ENCODE measurements around the gene CCDC78.

The CCDC78 gene

DNA sequence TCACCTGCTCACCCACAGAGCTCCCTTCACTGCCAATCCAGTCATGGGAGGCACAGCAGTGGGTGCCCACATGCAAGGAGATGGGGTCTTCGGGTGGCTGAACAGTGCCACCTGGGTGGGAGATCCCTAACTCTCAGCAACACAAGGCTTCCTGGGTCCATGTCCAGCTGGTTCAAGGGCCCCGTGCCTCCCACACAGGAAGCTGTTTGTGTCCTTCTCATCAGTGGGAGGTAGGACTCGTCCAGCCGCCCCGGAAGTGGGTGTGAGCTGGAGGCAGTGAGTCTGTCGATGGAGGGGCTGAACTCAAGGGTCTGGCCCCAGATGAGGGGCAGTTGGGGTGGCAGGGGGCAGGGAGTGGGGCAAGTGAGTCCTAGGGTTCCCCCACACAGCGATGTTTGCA lies 22.2 kb downstream of the CCDC78 start:
- H3K9me3 ChIP-seq (ENCODE audit: control insufficient read depth, low read length) = no peaks in the 10 kb centered on the region
- H3K4me3 ChIP-seq (ENCODE audit: insufficient read depth, low read depth, low read length, poor library complexity, severe bottlenecking) = no peak overlapping the region
- H3K27me3 ChIP-seq (replicated peaks; ENCODE audit: control insufficient read depth, insufficient read depth, low read length, poor library complexity, severe bottlenecking) = peaks cover 55% of the 10 kb centered on the region
- peaks cover 43% of the 10 kb centered on the region for H3K4me1 ChIP-seq (ENCODE audit: control insufficient read depth, insufficient read depth, low read length, poor library complexity, severe bottlenecking)
- H3K36me3 ChIP-seq (ENCODE audit: control insufficient read depth, insufficient read depth, low read length) = no peaks in the 10 kb centered on the region
- no peak for DNase-seq
- no peak overlapping the region for H3K27ac ChIP-seq (ENCODE audit: insufficient read depth, low read length, poor library complexity, severe bottlenecking)

DNA sequence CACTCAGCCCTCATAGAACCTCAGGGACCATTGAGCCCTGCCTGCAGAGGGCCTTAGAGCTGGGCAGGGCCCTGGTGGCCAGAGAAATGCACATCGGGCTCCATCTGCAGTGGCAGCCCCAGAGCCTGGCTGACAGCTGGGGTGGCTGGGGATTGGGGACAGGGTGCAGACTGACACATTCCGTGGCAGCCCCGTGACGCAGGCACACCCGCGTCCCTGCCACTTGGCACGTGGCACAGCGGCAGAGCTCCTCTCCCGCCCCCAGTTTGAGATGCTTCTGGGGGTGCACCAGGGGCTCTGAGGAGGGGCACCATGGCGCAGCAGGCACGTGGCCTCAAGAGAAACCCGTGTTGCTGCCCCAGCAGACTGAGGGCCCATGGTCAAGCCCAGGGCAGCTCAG lies 22.8 kb downstream of the CCDC78 start:
- Histone ChIP-seq H3K27me3 (replicated peaks; ENCODE audit: control insufficient read depth, insufficient read depth, low read length, poor library complexity, severe bottlenecking) (peaks cover 52% of the 10 kb centered on the region), H3K36me3 (ENCODE audit: control insufficient read depth, insufficient read depth, low read length) (no peaks in the 10 kb centered on the region), H3K4me1 (ENCODE audit: control insufficient read depth, insufficient read depth, low read length, poor library complexity, severe bottlenecking) (peaks cover 45% of the 10 kb centered on the region), H3K4me3 (ENCODE audit: insufficient read depth, low read depth, low read length, poor library complexity, severe bottlenecking) (no peak overlapping the region), H3K9me3 (ENCODE audit: control insufficient read depth, low read length) (no peaks in the 10 kb centered on the region), H3K27ac (ENCODE audit: insufficient read depth, low read length, poor library complexity, severe bottlenecking) (no peak overlapping the region)
- no peak for DNase-seq

DNA sequence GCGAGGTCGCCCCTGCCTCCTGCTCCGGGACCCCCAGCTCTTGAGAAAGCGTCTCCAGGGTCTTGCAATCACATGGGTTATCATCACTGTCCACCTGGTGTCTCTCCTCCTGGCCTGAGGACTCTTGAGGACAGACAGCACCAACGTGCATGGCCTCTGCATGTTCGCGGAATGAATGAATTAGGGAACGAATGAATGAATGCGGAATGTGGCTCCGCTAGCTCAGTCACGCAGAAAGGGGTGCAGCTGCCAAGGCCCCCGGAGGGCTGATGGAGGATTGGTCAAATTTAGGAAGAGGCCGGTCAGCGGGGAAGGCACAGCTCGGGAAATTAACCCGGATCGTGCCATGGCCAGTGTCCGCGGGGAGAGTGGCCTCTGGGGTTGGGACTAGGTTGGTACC lies 23.9 kb downstream of the CCDC78 start:
- Histone ChIP-seq H3K27me3 (replicated peaks; ENCODE audit: control insufficient read depth, insufficient read depth, low read length, poor library complexity, severe bottlenecking) (peaks cover 50% of the 10 kb centered on the region), H3K36me3 (ENCODE audit: control insufficient read depth, insufficient read depth, low read length) (no peaks in the 10 kb centered on the region), H3K27ac (ENCODE audit: insufficient read depth, low read length, poor library complexity, severe bottlenecking) (no peak overlapping the region), H3K9me3 (ENCODE audit: control insufficient read depth, low read length) (no peaks in the 10 kb centered on the region), H3K4me1 (ENCODE audit: control insufficient read depth, insufficient read depth, low read length, poor library complexity, severe bottlenecking) (peaks cover 45% of the 10 kb centered on the region), H3K4me3 (ENCODE audit: insufficient read depth, low read depth, low read length, poor library complexity, severe bottlenecking) (no peak overlapping the region)
- DNase-seq = no peak

DNA sequence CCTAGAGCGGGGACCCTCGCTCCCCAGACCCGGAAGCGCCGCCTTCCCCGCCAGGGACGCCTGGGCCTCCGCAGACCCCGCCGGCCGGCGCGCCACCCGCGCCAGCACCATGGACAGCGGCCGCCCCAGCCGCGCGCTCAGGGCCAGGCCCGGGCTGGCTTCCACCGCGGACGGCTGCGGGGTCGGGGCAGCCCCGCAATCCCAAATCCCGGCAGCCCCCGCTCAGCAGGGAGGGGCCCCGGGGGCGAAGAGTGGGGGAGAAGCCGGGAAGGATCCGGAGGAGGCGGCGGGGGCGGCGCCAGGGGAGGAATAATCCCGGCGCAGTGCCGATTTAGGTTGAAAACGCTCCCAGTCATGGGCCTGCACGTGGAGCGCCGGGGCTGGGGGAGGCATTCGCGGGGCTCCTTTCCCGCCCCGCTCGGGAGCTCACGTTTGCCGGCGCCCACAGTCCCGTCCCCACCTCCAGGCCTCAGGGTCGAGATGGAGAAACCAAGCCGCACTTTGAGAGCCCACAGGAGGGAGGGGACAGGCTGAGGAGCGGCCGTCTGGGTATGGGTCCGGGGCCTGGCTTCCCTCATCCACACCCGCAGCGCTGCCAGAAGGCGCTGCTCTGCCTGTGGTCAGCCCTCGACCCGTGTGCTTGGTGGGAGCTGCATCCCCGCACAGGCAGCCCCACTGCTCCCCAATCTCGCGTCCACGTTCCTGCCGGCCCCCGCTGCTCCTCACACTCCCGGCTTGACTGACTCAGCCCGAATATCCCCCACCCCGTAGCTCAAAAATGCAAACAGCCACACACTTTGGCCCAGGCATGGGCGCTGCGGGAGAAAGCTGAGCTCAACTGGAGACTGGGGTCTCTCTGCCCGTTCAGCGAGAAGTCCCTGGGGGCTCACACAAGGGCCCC lies 25.3 kb downstream of the CCDC78 start:
- no peak for DNase-seq
- H3K4me1 ChIP-seq (ENCODE audit: control insufficient read depth, insufficient read depth, low read length, poor library complexity, severe bottlenecking) = peaks cover 43% of the 10 kb centered on the region
- H3K27ac ChIP-seq (ENCODE audit: insufficient read depth, low read length, poor library complexity, severe bottlenecking) = no peak overlapping the region
- H3K27me3 ChIP-seq (replicated peaks; ENCODE audit: control insufficient read depth, insufficient read depth, low read length, poor library complexity, severe bottlenecking) = peaks cover 37% of the 10 kb centered on the region
- H3K36me3 ChIP-seq (ENCODE audit: control insufficient read depth, insufficient read depth, low read length) = no peaks in the 10 kb centered on the region
- H3K4me3 ChIP-seq (ENCODE audit: insufficient read depth, low read depth, low read length, poor library complexity, severe bottlenecking) = no peak overlapping the region
- H3K9me3 ChIP-seq (ENCODE audit: control insufficient read depth, low read length) = no peaks in the 10 kb centered on the region

DNA sequence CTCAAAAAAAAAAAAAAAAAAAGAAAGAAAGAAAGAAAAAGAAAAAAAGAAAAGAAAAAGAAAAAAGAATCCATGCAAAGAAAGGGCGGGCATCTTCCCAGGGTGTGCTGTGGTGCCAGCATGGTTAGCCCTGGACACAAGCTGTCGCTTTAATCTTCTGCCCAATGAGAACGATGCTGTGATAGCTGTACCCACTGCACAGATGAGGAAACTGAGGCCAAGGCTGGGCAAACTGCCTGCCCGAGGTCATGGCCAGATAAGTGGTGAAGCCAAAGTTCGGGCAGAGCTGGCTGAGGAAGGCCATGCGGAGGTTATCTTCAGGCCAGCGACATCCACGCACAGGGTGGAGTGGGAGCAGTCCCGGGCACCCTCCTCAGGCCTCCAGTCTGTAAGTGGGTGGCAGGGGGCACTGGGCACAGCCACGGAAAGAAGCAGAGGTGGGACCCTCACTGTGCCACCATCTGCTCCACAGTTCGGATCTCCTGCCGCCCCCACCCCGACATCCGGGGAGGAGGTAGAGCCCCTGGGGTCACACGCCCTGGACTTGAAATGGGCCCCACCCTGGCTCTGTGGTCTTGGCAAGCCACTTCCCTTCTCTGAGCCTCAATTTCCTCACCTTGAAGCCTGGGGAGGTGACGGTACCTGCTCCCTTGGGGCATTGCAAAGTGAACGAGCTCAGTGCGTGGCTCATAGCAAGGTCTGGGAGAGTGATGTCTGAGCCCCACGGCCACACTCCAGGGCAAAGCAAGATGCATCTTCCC lies 27.2 kb downstream of the CCDC78 start:
- DNase-seq = no peak
- Histone ChIP-seq H3K27me3 (replicated peaks; ENCODE audit: control insufficient read depth, insufficient read depth, low read length, poor library complexity, severe bottlenecking) (peaks cover 26% of the 10 kb centered on the region), H3K4me3 (ENCODE audit: insufficient read depth, low read depth, low read length, poor library complexity, severe bottlenecking) (peak overlapping the region; percentile 17), H3K4me1 (ENCODE audit: control insufficient read depth, insufficient read depth, low read length, poor library complexity, severe bottlenecking) (peaks cover 54% of the 10 kb centered on the region), H3K36me3 (ENCODE audit: control insufficient read depth, insufficient read depth, low read length) (no peaks in the 10 kb centered on the region), H3K9me3 (ENCODE audit: control insufficient read depth, low read length) (no peaks in the 10 kb centered on the region), H3K27ac (ENCODE audit: insufficient read depth, low read length, poor library complexity, severe bottlenecking) (no peak overlapping the region)

DNA sequence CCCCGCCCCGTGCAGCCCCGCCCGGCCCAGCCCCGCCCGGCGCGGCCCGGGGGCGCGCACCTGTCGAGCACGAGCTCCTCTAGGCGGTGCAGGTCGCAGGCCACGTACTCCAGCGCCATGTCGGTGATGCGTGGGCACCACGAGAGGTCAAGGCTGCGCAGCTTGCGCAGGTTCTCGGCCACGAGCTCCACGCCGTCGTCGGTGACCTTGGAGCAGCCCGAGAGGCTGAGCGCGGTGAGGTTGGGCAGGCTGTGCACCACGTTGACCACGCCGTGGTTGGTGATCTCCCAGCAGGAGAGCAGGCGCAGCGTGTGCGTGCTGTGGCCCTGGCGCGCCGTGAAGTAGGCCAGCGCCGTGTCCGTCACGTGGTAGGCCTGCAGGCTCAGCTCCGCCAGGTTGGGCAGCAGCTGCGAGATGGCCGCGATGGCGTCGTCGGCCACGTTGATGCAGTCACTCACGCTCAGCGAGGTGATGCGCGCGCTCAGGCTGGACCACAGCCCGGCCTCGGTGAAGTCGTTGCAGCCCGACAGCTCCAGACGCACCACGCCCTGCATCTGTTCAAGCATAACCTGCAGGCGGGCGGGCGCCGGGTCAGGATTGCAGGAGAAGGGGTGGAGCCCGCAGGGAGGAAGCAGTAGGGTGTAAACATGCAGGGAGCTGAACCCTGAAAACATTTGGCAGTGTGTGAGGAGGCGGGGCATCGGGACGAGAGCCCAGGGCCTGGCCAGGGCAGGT lies 30.7 kb downstream of the CCDC78 start:
- Histone ChIP-seq H3K4me3 (ENCODE audit: insufficient read depth, low read depth, low read length, poor library complexity, severe bottlenecking) (peak overlapping the region; percentile 63), H3K36me3 (ENCODE audit: control insufficient read depth, insufficient read depth, low read length) (no peaks in the 10 kb centered on the region), H3K27me3 (replicated peaks; ENCODE audit: control insufficient read depth, insufficient read depth, low read length, poor library complexity, severe bottlenecking) (no peaks in the 10 kb centered on the region), H3K4me1 (ENCODE audit: control insufficient read depth, insufficient read depth, low read length, poor library complexity, severe bottlenecking) (peaks cover 42% of the 10 kb centered on the region), H3K9me3 (ENCODE audit: control insufficient read depth, low read length) (no peaks in the 10 kb centered on the region), H3K27ac (ENCODE audit: insufficient read depth, low read length, poor library complexity, severe bottlenecking) (no peak overlapping the region)
- DNase-seq = peak; percentile 26 to 56 (median 55)

DNA sequence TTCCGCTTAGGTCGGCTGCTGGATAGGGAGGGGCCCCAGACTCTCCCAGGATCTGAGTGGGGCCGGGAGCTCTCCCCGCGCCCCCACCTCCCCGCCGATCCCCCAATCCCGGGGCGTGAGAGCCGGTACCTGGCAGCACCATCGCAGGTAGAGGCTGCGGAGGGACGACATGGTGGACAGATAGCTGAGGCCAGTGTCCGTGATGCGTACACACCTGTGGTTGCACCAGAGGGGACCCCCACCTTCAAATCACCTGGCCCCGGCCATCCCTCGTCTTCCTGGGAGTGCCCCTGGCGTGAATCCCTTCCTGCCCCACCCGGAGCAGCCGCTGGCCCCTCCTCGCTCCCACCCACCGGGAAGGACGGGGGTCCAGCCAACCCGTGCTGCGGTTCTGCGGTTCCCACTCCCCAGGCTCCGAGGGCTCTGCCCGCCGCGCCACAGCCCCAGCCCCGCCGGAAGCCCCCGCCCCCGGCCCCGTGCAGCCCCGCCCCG lies 31.3 kb downstream of the CCDC78 start:
- peak overlapping the region; percentile 62 for H3K27ac ChIP-seq (ENCODE audit: insufficient read depth, low read length, poor library complexity, severe bottlenecking)
- peak in 1 of 3 donors; percentile 46 for DNase-seq
- H3K27me3 ChIP-seq (replicated peaks; ENCODE audit: control insufficient read depth, insufficient read depth, low read length, poor library complexity, severe bottlenecking) = no peaks in the 10 kb centered on the region

DNA sequence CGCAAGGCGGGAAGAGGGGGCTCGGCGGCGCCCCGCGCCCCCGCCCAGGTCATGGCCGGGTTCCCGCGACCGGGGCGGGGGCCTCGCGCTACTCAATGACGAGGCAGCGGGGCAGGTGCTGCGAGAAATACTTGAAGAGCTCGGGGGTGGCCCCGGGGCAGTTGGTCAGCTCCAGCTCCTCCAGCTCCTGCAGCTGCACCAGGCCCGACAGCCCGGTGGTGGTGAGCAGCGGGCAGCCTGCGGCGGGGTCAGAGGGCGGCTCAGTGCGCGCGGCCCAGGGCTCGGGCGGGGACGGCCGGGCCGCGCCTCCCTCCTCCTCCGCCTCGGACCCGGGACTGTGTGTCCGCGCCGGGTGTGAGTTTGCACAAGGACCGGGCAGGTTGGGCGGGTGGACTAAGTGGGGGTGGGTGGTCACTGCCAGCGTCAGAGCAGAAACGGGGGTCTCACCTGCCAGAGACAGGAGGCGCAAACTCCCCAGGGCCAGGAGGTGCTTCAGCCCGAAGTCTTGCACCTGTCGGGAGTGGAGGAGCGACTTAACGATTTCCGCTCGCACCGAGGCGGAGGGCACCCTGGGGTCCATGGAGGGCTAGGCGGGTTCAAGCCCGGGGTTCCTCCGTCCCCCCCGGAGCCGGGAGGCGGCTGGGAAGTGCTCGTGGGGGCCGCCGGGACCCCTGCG lies 31.9 kb downstream of the CCDC78 start:
- H3K4me3 ChIP-seq (ENCODE audit: insufficient read depth, low read depth, low read length, poor library complexity, severe bottlenecking) = peak overlapping the region; percentile 62
- H3K27me3 ChIP-seq (replicated peaks; ENCODE audit: control insufficient read depth, insufficient read depth, low read length, poor library complexity, severe bottlenecking) = no peaks in the 10 kb centered on the region
- peaks cover 39% of the 10 kb centered on the region for H3K4me1 ChIP-seq (ENCODE audit: control insufficient read depth, insufficient read depth, low read length, poor library complexity, severe bottlenecking)
- peak overlapping the region; percentile 62 for H3K27ac ChIP-seq (ENCODE audit: insufficient read depth, low read length, poor library complexity, severe bottlenecking)
- H3K36me3 ChIP-seq (ENCODE audit: control insufficient read depth, insufficient read depth, low read length) = no peaks in the 10 kb centered on the region
- H3K9me3 ChIP-seq (ENCODE audit: control insufficient read depth, low read length) = no peaks in the 10 kb centered on the region
- DNase-seq = no peak

More for the DNA sequence above, 31.3 kb downstream of the CCDC78 start:
- Histone ChIP-seq H3K9me3 (ENCODE audit: control insufficient read depth, low read length) (no peaks in the 10 kb centered on the region), H3K4me1 (ENCODE audit: control insufficient read depth, insufficient read depth, low read length, poor library complexity, severe bottlenecking) (peaks cover 39% of the 10 kb centered on the region), H3K4me3 (ENCODE audit: insufficient read depth, low read depth, low read length, poor library complexity, severe bottlenecking) (peak overlapping the region; percentile 62), H3K36me3 (ENCODE audit: control insufficient read depth, insufficient read depth, low read length) (no peaks in the 10 kb centered on the region)

DNA sequence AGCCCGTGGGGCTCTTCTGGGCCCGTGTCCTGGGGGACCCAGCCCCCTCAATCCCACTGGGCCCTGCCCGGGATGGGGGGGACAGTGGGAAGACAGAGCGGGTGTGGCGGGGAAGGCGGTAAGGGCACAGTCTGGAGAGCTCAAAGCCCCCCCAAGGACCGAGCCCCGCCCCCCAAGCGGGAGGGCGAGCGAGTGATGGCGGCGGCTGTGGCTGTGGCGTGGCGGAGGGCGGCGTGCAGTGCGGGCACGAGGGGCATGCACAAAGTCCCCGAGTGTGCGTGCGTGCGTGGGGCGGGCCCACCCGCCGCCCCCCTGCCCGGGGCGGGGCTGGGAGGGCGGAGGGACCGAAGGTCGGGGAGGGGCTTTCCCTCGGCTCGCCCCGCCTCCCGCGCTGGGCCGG lies 32.5 kb downstream of the CCDC78 start:
- H3K9me3 ChIP-seq (ENCODE audit: control insufficient read depth, low read length) = no peaks in the 10 kb centered on the region
- DNase-seq = no peak
- no peak overlapping the region for H3K27ac ChIP-seq (ENCODE audit: insufficient read depth, low read length, poor library complexity, severe bottlenecking)
- H3K27me3 ChIP-seq (replicated peaks; ENCODE audit: control insufficient read depth, insufficient read depth, low read length, poor library complexity, severe bottlenecking) = no peaks in the 10 kb centered on the region
- H3K36me3 ChIP-seq (ENCODE audit: control insufficient read depth, insufficient read depth, low read length) = no peaks in the 10 kb centered on the region
- H3K4me1 ChIP-seq (ENCODE audit: control insufficient read depth, insufficient read depth, low read length, poor library complexity, severe bottlenecking) = peaks cover 38% of the 10 kb centered on the region
- no peak overlapping the region for H3K4me3 ChIP-seq (ENCODE audit: insufficient read depth, low read depth, low read length, poor library complexity, severe bottlenecking)

Data from effector memory CD4-positive, alpha-beta T cell (primary cell).